K562 (cell line): ENCODE measurements around the gene PM20D1. TPM values are rescaled to one million over a fixed set of nuclear protein-coding genes. Genes with fewer than 3 reads are reported as not detected.

Experiments
- ATF7 ChIP-seq: fragments of 450-650 bp; IDR thresholded peaks from 2 replicates; pipeline ENCODE4 v1.7.1; 2014; ENCODE audit warnings: mild to moderate bottlenecking, moderate library complexity
- CC2D1A ChIP-seq: fragments of 450-650 bp; IDR thresholded peaks from 2 replicates; pipeline ENCODE4 v1.6.1; 2017; ENCODE audit warnings: mild to moderate bottlenecking
- CCAR2 ChIP-seq: fragments of 200-400 bp; formaldehyde crosslinking; IDR thresholded peaks from 2 replicates; pipeline ENCODE4 v1.6.1; 2017; ENCODE audit warnings: mild to moderate bottlenecking, low read depth, low read length
- ESRRB ChIP-seq: fragments of 250-450 bp; sonication (Bioruptor Pico); IDR thresholded peaks from 2 replicates; pipeline ENCODE4 v1.5.0; 2020; ENCODE audit warnings: mild to moderate bottlenecking, moderate library complexity, borderline replicate concordance
- EWSR1 ChIP-seq: fragments of 450-650 bp; IDR thresholded peaks from 2 replicates; pipeline ENCODE4 v1.6.1; 2018; ENCODE audit warnings: borderline replicate concordance, mild to moderate bottlenecking, low read depth, moderate library complexity; ENCODE audit not compliant: partially characterized antibody
- IRF2 ChIP-seq: sonication (generic); formaldehyde crosslinking; IDR thresholded peaks from 2 replicates; pipeline ENCODE4 v1.8.1; 2022; ENCODE audit warnings: mild to moderate bottlenecking, missing genetic modification reagents
- KDM5B ChIP-seq: fragments of 200-600 bp; sonication (generic); IDR thresholded peaks from 2 replicates; pipeline ENCODE4 v1.6.1; 2012; ENCODE audit warnings: low read depth, mild to moderate bottlenecking, moderate library complexity, low read length, control low read depth, inconsistent platforms; ENCODE audit not compliant: insufficient replicate concordance
- RB1 ChIP-seq: fragments of 450-650 bp; IDR thresholded peaks from 2 replicates; pipeline ENCODE4 v1.6.1; 2017; ENCODE audit warnings: low read depth, mild to moderate bottlenecking
- RBM15 ChIP-seq: fragments of 200-400 bp; formaldehyde crosslinking; IDR thresholded peaks from 2 replicates; pipeline ENCODE4 v1.6.1; 2018; ENCODE audit warnings: mild to moderate bottlenecking, low read length, moderate library complexity; ENCODE audit not compliant: insufficient read depth
- TBL1XR1 ChIP-seq, 2 experiments: IDR thresholded peaks; 2 replicates each; pipeline ENCODE4 v1.6.1; 2012; ENCODE audit warnings: improper control_type of control experiment in 2 of 2, low read length in 2 of 2, mild to moderate bottlenecking in 1 of 2
- ZNF140 ChIP-seq: fragments of 250-450 bp; sonication (Bioruptor Pico); IDR thresholded peaks from 2 replicates; pipeline ENCODE4 v1.8.0; 2021; ENCODE audit warnings: moderate library complexity, mild to moderate bottlenecking, inconsistent platforms
- ZNF253 ChIP-seq: fragments of 250-450 bp; sonication (Bioruptor Pico); conservative IDR thresholded peaks from 2 replicates; pipeline ENCODE4 v1.6.1; 2021; ENCODE audit warnings: mild to moderate bottlenecking
- polyA plus RNA-seq, 8 experiments: library from polyadenylated mRNA; depleted of rRNA in 4 of 8; stranded (reverse) in 5 of 8; unstranded in 3 of 8; fragments of >200 nt; fragmentation: Nextera tagmentation in 2 of 8; fragmentation: Illumina TruSeq in 1 of 8; extraction: Ambion mirVana in 2 of 8; extraction: Trizol in 1 of 8; gene quantifications; 2 replicates each; pipeline versions ENCODE4 v1.2.1 to v1.2.3, GENCODE V29; 2011 to 2014; ENCODE audit warnings: inconsistent platforms in 1 of 8, missing spikeins in 1 of 8
- total RNA-seq, 7 experiments: library from RNA; depleted of rRNA in 6 of 7; stranded (reverse); fragments of >200 nt in 6 of 7; fragmentation: Illumina TruSeq in 2 of 7; extraction: Trizol in 2 of 7; gene quantifications; 2 replicates each; pipeline versions ENCODE4 v1.2.1 to v1.2.3, GENCODE V29; 2011 to 2021; ENCODE audit warnings: low replicate concordance in 1 of 7
- TF ChIP-seq, protein P1 (sequence below): sonication (generic); IDR thresholded peaks from 2 replicates; pipeline ENCODE4 v1.6.1; 2016
- TF ChIP-seq, protein P2 (sequence below): sonication (generic); formaldehyde crosslinking; IDR thresholded peaks from 2 replicates; pipeline ENCODE4 v1.9.0; 2022; ENCODE audit warnings: mild to moderate bottlenecking, missing genetic modification reagents
- TF ChIP-seq, protein P3 (sequence below): fragments of 450-650 bp; formaldehyde crosslinking; IDR thresholded peaks from 2 replicates; pipeline ENCODE4 v1.4.0; 2020; ENCODE audit warnings: mild to moderate bottlenecking, mixed read lengths
- TF ChIP-seq, protein P4 (sequence below): fragments of 250-450 bp; sonication (Bioruptor Pico); IDR thresholded peaks from 2 replicates; pipeline ENCODE4 v1.4.0; 2020
- TF ChIP-seq, protein P5 (sequence below): fragments of 250-450 bp; sonication (Bioruptor Pico); IDR thresholded peaks from 2 replicates; pipeline ENCODE4 v1.8.0; 2022; ENCODE audit warnings: moderate library complexity, mild to moderate bottlenecking, inconsistent platforms

The PM20D1 gene
- total and polyA plus RNA-seq, 9 of the 15 experiments (the other 6 are each of a cell fraction or from before 2014, with no cell fraction given), result not detected

DNA sequence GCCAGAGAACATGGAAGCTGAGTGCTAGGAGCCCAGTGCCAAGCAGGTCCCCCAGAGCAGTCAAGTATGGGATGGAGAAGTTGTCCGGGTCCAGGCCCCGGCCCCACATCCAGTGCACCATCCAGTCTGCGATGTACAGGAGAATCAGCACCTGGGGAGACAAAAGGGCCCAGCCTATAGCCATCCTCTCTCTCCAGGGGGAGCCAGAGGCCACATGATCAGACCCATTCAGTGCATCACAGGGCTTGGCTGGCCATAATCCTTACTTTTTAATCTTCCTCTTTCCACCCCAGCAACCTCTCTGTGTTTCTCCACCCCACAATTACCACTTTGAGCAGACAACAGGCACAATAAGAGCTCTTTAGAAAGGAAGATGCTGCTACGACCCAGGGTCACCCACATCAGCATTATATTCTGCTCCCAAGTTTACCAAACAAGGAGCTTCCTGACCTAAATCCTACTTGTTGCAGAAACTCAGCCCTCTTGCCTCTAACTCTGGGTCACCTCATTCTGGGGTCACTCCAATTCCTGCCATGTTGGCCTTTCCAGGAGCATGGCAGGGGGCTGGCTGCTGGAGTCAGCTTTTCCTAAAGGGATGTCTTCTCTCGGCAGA lies 58.3 kb downstream of the PM20D1 start (continued):
- TF ChIP-seq, protein P1, sequence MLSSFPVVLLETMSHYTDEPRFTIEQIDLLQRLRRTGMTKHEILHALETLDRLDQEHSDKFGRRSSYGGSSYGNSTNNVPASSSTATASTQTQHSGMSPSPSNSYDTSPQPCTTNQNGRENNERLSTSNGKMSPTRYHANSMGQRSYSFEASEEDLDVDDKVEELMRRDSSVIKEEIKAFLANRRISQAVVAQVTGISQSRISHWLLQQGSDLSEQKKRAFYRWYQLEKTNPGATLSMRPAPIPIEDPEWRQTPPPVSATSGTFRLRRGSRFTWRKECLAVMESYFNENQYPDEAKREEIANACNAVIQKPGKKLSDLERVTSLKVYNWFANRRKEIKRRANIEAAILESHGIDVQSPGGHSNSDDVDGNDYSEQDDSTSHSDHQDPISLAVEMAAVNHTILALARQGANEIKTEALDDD, result no peak
- TF ChIP-seq IRF2 (CRISPR knock-in tag), result no peak
- no peak for TF ChIP-seq ZNF253 (CRISPR knock-in tag)
- TF ChIP-seq, protein P2, sequence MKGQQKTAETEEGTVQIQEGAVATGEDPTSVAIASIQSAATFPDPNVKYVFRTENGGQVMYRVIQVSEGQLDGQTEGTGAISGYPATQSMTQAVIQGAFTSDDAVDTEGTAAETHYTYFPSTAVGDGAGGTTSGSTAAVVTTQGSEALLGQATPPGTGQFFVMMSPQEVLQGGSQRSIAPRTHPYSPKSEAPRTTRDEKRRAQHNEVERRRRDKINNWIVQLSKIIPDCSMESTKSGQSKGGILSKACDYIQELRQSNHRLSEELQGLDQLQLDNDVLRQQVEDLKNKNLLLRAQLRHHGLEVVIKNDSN (CRISPR knock-in tag), result peak; percentile 48; the same call in 1 of the 2 replicates
- TF ChIP-seq CCAR2, result no peak
- TF ChIP-seq ATF7, result 0 out of 2 replicates have a peak, but pooled peaks have one; percentile 29
- TF ChIP-seq ESRRB (CRISPR knock-in tag), result no peak
- TF ChIP-seq, protein P3, sequence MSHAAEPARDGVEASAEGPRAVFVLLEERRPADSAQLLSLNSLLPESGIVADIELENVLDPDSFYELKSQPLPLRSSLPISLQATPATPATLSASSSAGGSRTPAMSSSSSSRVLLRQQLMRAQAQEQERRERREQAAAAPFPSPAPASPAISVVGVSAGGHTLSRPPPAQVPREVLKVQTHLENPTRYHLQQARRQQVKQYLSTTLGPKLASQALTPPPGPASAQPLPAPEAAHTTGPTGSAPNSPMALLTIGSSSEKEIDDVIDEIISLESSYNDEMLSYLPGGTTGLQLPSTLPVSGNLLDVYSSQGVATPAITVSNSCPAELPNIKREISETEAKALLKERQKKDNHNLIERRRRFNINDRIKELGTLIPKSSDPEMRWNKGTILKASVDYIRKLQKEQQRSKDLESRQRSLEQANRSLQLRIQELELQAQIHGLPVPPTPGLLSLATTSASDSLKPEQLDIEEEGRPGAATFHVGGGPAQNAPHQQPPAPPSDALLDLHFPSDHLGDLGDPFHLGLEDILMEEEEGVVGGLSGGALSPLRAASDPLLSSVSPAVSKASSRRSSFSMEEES (CRISPR knock-in tag), result no peak
- TF ChIP-seq CC2D1A, result peak; percentile 81
- no peak for TF ChIP-seq EWSR1
- TF ChIP-seq TBL1XR1 (IDR thresholded peaks at IDR 0.05; ENCODE audit: low read length in 2 of 2), result peak; percentile 42 to 51; a peak in 3 of 4 replicates
- no peak for TF ChIP-seq ZNF140 (CRISPR knock-in tag)
- TF ChIP-seq, protein P4, sequence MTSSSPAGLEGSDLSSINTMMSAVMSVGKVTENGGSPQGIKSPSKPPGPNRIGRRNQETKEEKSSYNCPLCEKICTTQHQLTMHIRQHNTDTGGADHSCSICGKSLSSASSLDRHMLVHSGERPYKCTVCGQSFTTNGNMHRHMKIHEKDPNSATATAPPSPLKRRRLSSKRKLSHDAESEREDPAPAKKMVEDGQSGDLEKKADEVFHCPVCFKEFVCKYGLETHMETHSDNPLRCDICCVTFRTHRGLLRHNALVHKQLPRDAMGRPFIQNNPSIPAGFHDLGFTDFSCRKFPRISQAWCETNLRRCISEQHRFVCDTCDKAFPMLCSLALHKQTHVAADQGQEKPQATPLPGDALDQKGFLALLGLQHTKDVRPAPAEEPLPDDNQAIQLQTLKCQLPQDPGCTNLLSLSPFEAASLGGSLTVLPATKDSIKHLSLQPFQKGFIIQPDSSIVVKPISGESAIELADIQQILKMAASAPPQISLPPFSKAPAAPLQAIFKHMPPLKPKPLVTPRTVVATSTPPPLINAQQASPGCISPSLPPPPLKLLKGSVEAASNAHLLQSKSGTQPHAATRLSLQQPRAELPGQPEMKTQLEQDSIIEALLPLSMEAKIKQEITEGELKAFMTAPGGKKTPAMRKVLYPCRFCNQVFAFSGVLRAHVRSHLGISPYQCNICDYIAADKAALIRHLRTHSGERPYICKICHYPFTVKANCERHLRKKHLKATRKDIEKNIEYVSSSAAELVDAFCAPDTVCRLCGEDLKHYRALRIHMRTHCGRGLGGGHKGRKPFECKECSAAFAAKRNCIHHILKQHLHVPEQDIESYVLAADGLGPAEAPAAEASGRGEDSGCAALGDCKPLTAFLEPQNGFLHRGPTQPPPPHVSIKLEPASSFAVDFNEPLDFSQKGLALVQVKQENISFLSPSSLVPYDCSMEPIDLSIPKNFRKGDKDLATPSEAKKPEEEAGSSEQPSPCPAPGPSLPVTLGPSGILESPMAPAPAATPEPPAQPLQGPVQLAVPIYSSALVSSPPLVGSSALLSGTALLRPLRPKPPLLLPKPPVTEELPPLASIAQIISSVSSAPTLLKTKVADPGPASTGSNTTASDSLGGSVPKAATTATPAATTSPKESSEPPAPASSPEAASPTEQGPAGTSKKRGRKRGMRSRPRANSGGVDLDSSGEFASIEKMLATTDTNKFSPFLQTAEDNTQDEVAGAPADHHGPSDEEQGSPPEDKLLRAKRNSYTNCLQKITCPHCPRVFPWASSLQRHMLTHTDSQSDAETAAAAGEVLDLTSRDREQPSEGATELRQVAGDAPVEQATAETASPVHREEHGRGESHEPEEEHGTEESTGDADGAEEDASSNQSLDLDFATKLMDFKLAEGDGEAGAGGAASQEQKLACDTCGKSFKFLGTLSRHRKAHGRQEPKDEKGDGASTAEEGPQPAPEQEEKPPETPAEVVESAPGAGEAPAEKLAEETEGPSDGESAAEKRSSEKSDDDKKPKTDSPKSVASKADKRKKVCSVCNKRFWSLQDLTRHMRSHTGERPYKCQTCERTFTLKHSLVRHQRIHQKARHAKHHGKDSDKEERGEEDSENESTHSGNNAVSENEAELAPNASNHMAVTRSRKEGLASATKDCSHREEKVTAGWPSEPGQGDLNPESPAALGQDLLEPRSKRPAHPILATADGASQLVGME (CRISPR knock-in tag), result peak; percentile 45; the same call in 1 of the 2 replicates
- TF ChIP-seq, protein P5, sequence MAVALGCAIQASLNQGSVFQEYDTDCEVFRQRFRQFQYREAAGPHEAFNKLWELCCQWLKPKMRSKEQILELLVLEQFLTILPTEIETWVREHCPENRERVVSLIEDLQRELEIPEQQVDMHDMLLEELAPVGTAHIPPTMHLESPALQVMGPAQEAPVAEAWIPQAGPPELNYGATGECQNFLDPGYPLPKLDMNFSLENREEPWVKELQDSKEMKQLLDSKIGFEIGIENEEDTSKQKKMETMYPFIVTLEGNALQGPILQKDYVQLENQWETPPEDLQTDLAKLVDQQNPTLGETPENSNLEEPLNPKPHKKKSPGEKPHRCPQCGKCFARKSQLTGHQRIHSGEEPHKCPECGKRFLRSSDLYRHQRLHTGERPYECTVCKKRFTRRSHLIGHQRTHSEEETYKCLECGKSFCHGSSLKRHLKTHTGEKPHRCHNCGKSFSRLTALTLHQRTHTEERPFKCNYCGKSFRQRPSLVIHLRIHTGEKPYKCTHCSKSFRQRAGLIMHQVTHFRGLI, result no peak
- peak; percentile 61; the same call in 1 of the 2 replicates for TF ChIP-seq RB1
- TF ChIP-seq RBM15, result no peak
- TF ChIP-seq KDM5B, result no peak
